GM23248 (cell line): ENCODE data around the gene ESRRB.

Source experiments
- EZH2 ChIP-seq: fragments of 200-600 bp; sonication (generic); IDR thresholded peaks from 2 replicates; pipeline ENCODE4 v1.6.1; 2018; ENCODE audit warnings: antibody characterized with exemption, mild to moderate bottlenecking; ENCODE audit not compliant: insufficient read depth, poor library complexity, severe bottlenecking
- EZH2phosphoT487 ChIP-seq: fragments of 200-600 bp; sonication (generic); IDR thresholded peaks from 2 replicates; pipeline ENCODE4 v1.6.1; 2018; ENCODE audit warnings: antibody characterized with exemption, moderate library complexity, mild to moderate bottlenecking, low read depth; ENCODE audit not compliant: insufficient read depth

DNA sequence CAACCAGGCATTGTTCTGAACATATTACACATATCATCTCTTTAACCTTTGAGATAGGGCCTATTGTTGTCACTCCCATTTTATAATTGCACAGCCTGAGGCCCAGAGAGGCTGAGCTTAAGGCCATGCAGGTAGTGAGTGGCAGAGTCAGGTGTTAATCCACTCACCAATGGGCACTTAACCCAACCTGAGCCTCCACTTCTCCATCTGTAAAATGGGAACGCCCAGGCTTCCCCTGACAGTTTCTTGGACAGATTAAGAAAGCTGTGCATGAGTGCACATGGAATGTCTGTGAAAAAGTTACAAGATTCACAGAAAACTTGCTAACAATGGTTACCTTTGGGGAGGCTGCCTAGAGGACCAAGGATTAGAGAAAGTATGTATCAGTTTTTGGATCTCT, 32.9 kb downstream of the ESRRB start:
- TF ChIP-seq EZH2phosphoT487 (no peak), EZH2 (no peak)
